CD14-positive monocyte (primary cell): ENCODE results near the gene KIRREL3. TPM values are rescaled to one million over a fixed set of nuclear protein-coding genes. Genes with fewer than 3 reads are reported as not detected.

Experiments
- DNase-seq, 3 donors: peaks; one replicate each; pipeline ENCODE4 v3.0.0-alpha.2; 2011 to 2022
- H2AFZ ChIP-seq: 2 replicates; pipeline ENCODE4 v1.6.0; 2012; ENCODE audit warnings: mild to moderate bottlenecking, low read depth, low read length, inconsistent platforms; ENCODE audit not compliant: insufficient read depth, poor library complexity, severe bottlenecking
- H3K27ac ChIP-seq, 2 donors: 1 replicate in 1 of 2; 2 replicates in 1 of 2; pipeline ENCODE4 v1.5.1; 2012 to 2013; ENCODE audit warnings: low read length in 2 of 2, control low read depth in 1 of 2, inconsistent platforms in 1 of 2, low read depth in 1 of 2, mild to moderate bottlenecking in 1 of 2
- H3K27me3 ChIP-seq, 2 donors: one replicate each; pipeline versions ENCODE4 v1.6.0 to v1.6.1; 2011 to 2013; ENCODE audit warnings: low read length in 2 of 2; ENCODE audit not compliant: control insufficient read depth in 2 of 2, insufficient read depth in 2 of 2
- H3K36me3 ChIP-seq, 2 donors: replicated peaks in 1 of 2; 1 replicate in 1 of 2; 2 replicates in 1 of 2; pipeline versions ENCODE4 v1.5.1 to v1.6.1; 2012 to 2013; ENCODE audit warnings: low read length in 2 of 2, control low read depth in 1 of 2, inconsistent platforms in 1 of 2, mild to moderate bottlenecking in 1 of 2; ENCODE audit not compliant: insufficient read depth in 2 of 2, control insufficient read depth in 1 of 2
- H3K4me1 ChIP-seq, 2 donors: 1 replicate in 1 of 2; 2 replicates in 1 of 2; pipeline versions ENCODE4 v1.5.1 to v1.6.1; 2012 to 2013; ENCODE audit warnings: low read length in 2 of 2, control low read depth in 1 of 2, inconsistent platforms in 1 of 2, mild to moderate bottlenecking in 1 of 2, moderate library complexity in 1 of 2; ENCODE audit not compliant: insufficient read depth in 2 of 2, control insufficient read depth in 1 of 2
- H3K4me2 ChIP-seq: replicated peaks from 2 replicates; pipeline ENCODE3; 2012; ENCODE audit warnings: low read length, moderate library complexity, mild to moderate bottlenecking; ENCODE audit not compliant: poor library complexity, severe bottlenecking; ENCODE audit errors: extremely low read depth
- H3K4me3 ChIP-seq, 3 experiments: fragments of 200-600 bp in 1 of 3; sonication (generic) in 1 of 3; replicated peaks in 1 of 3; 1 replicate in 2 of 3; 2 replicates in 1 of 3; pipeline ENCODE4 v1.5.1; 2011 to 2013; ENCODE audit warnings: low read length in 3 of 3, mild to moderate bottlenecking in 3 of 3, control low read depth in 2 of 3, low read depth in 2 of 3, inconsistent platforms in 1 of 3, moderate library complexity in 1 of 3
- H3K79me2 ChIP-seq: 2 replicates; pipeline ENCODE4 v1.6.0; 2012; ENCODE audit warnings: mild to moderate bottlenecking, control low read depth, inconsistent platforms, low read length, moderate library complexity; ENCODE audit not compliant: insufficient read depth
- H3K9ac ChIP-seq: 2 replicates; pipeline ENCODE4 v1.6.0; 2017; ENCODE audit warnings: low read length, mild to moderate bottlenecking; ENCODE audit not compliant: insufficient read depth, poor library complexity, severe bottlenecking
- H3K9me3 ChIP-seq, 2 donors: replicated peaks in 1 of 2; 1 replicate in 1 of 2; 2 replicates in 1 of 2; pipeline versions ENCODE4 v1.5.1 to v1.6.1; 2012 to 2013; ENCODE audit warnings: low read length in 2 of 2, control low read depth in 1 of 2; ENCODE audit not compliant: control insufficient read depth in 1 of 2, insufficient read depth in 1 of 2
- H4K20me1 ChIP-seq: 2 replicates; pipeline ENCODE4 v1.6.0; 2012; ENCODE audit warnings: mild to moderate bottlenecking, low read length, control low read depth, moderate library complexity; ENCODE audit not compliant: insufficient read depth
- H3K27ac Mint-ChIP-seq, 7 donors: one replicate each; pipeline ENCODE4 v1.8.0; 2020; ENCODE audit warnings: mild to moderate bottlenecking in 7 of 7, mixed read lengths in 7 of 7, moderate library complexity in 6 of 7, inconsistent platforms in 2 of 7
- H3K27me3 Mint-ChIP-seq, 3 donors: one replicate each; pipeline ENCODE4 v1.8.0; 2021 to 2022; ENCODE audit warnings: low read depth in 3 of 3, mild to moderate bottlenecking in 3 of 3, mixed read lengths in 3 of 3, moderate library complexity in 3 of 3, inconsistent platforms in 1 of 3
- H3K36me3 Mint-ChIP-seq, 2 donors: one replicate each; pipeline ENCODE4 v1.8.0; 2020; ENCODE audit warnings: mixed read lengths in 2 of 2, inconsistent platforms in 1 of 2, mild to moderate bottlenecking in 1 of 2
- H3K4me1 Mint-ChIP-seq: one replicate; pipeline ENCODE4 v1.8.0; 2020; ENCODE audit warnings: mild to moderate bottlenecking, mixed read lengths
- H3K4me3 Mint-ChIP-seq, 2 donors: one replicate each; pipeline ENCODE4 v1.8.0; 2020; ENCODE audit warnings: mild to moderate bottlenecking in 2 of 2, mixed read lengths in 2 of 2, moderate library complexity in 1 of 2
- H3K9me3 Mint-ChIP-seq, 7 donors: one replicate each; pipeline ENCODE4 v1.8.0; 2020 to 2022; ENCODE audit warnings: mixed read lengths in 7 of 7, mild to moderate bottlenecking in 6 of 7, moderate library complexity in 6 of 7, inconsistent platforms in 2 of 7
- CTCF ChIP-seq: fragments of 200-600 bp; IDR thresholded peaks from one replicate; pipeline ENCODE4 v1.8.0; 2022; ENCODE audit warnings: antibody characterized with exemption, mild to moderate bottlenecking
- WGBS: methylation state at CpG from one replicate; pipeline ENCODE4 v1.1.5; 2013; ENCODE audit warnings: missing lambda C conversion rate; ENCODE audit not compliant: insufficient coverage; 5-methylcytosine and 5-hydroxymethylcytosine counted together
- intact Hi-C, 2 donors: fragments of 100-400 bp; cut with micrococcal nuclease; formaldehyde crosslinking; loops; one replicate each; pipeline versions ENCODE4 v1.15.0 to v1.15.1; 2023
- polyA plus RNA-seq, 3 donors: library from polyadenylated mRNA; depleted of rRNA in 1 of 3; unstranded in 2 of 3; stranded (reverse) in 1 of 3; fragments of 300-500 nt in 2 of 3; fragments of >200 nt in 1 of 3; fragmentation: Illumina TruSeq in 2 of 3; gene quantifications; 1 replicate in 2 of 3; 2 replicates in 1 of 3; pipeline ENCODE4 v1.2.3, GENCODE V29; 2012 to 2021

The KIRREL3 gene
- polyA plus RNA-seq, 3 donors, result not detected

GRCh38 chr11:126971305-126971704 is 29.3 kb downstream of the KIRREL3 start:
- WGBS, result 100% methylated on average over 2 of the region's 5 CpGs
- H3K9me3 ChIP-seq, result no peaks in the 10 kb centered on the region
- no peaks in the 10 kb centered on the region for H3K4me1 Mint-ChIP-seq
- H3K27me3 Mint-ChIP-seq, result peaks cover 22 to 24% (median 22%) of the 10 kb centered on the region in 3 donors
- H3K9ac ChIP-seq, result no peak overlapping the region
- H3K27ac ChIP-seq, result no peak overlapping the region
- peaks cover 0 to 5% (median 0%) of the 10 kb centered on the region in 7 donors for H3K9me3 Mint-ChIP-seq
- no peaks in the 10 kb centered on the region for H3K36me3 Mint-ChIP-seq
- H3K4me1 ChIP-seq, result no peaks in the 10 kb centered on the region
- no peak overlapping the region for H3K4me3 Mint-ChIP-seq
- no peaks in the 10 kb centered on the region for H4K20me1 ChIP-seq
- peaks cover 0 to 22% of the 10 kb centered on the region in 2 donors for H3K27me3 ChIP-seq
- no peak overlapping the region for H3K4me3 ChIP-seq
- H3K27ac Mint-ChIP-seq, result no peak overlapping the region
- no peak for DNase-seq
- intact Hi-C loops, result no loop called here
- no peak overlapping the region for H2AFZ ChIP-seq
- H3K4me2 ChIP-seq, result no peak overlapping the region
- H3K36me3 ChIP-seq, result no peaks in the 10 kb centered on the region
- no peak for TF ChIP-seq CTCF
- H3K79me2 ChIP-seq, result no peaks in the 10 kb centered on the region

- Mint-ChIP-seq H3K4me1 (no peaks in the 10 kb centered on the region), H3K36me3 (no peaks in the 10 kb centered on the region), H3K27ac (no peak overlapping the region), H3K27me3 (peaks cover 22 to 24% (median 22%) of the 10 kb centered on the region in 3 donors), H3K4me3 (peak overlapping the region in 1 of 2 donors; percentile 44), H3K9me3 (peaks cover 0 to 5% (median 0%) of the 10 kb centered on the region in 7 donors)
- H3K4me2 ChIP-seq, result no peak overlapping the region
- H3K9me3 ChIP-seq, result no peaks in the 10 kb centered on the region
- H3K27me3 ChIP-seq, result peaks cover 0 to 22% of the 10 kb centered on the region in 2 donors
- 24% methylated on average over 3 of the region's 6 CpGs for WGBS
- H3K36me3 ChIP-seq, result no peaks in the 10 kb centered on the region
- no peak for TF ChIP-seq CTCF
- H3K4me3 ChIP-seq, result no peak overlapping the region
- intact Hi-C loops, result no loop called here
- no peaks in the 10 kb centered on the region for H3K4me1 ChIP-seq
- DNase-seq, result no peak
- no peak overlapping the region for H2AFZ ChIP-seq
- H3K27ac ChIP-seq, result no peak overlapping the region
- H4K20me1 ChIP-seq, result no peaks in the 10 kb centered on the region
- no peaks in the 10 kb centered on the region for H3K79me2 ChIP-seq
- no peak overlapping the region for H3K9ac ChIP-seq
Measured at GRCh38 chr11:126969865-126970479, 30.6 kb downstream of the KIRREL3 start.
